Neural cell (in vitro differentiated cells): ENCODE measurements around the gene HIPK2. TPM values are rescaled to one million over a fixed set of nuclear protein-coding genes. Genes with fewer than 3 reads are reported as not detected.

ENCODE experiments used
- H2AFZ ChIP-seq: fragments of 200-600, 300-800 bp; sonication (generic), shearing (Covaris generic); 2 replicates; pipeline ENCODE4 v1.6.0; 2014; ENCODE audit warnings: low read depth, mild to moderate bottlenecking, antibody characterized with exemption, low read length, moderate library complexity
- H3F3A ChIP-seq: fragments of 200-600 bp; shearing (Covaris generic); 2 replicates; pipeline ENCODE4 v1.6.1; 2016; ENCODE audit warnings: mild to moderate bottlenecking, moderate library complexity, mixed read lengths, antibody characterized with exemption, low read length; ENCODE audit not compliant: insufficient read depth, poor library complexity, severe bottlenecking
- H3K27ac ChIP-seq: fragments of 200-600, 300-800 bp; sonication (generic), shearing (Covaris generic); 2 replicates; pipeline ENCODE4 v1.5.1; 2014; ENCODE audit warnings: mild to moderate bottlenecking, low read length, moderate library complexity
- H3K27me3 ChIP-seq: fragments of 300-800, 200-600 bp; sonication (generic), shearing (Covaris generic); 2 replicates; pipeline ENCODE4 v1.6.0; 2014; ENCODE audit warnings: mild to moderate bottlenecking, low read depth, low read length, moderate library complexity; ENCODE audit not compliant: insufficient read depth
- H3K36me3 ChIP-seq: fragments of 300-800, 200-600 bp; sonication (generic), shearing (Covaris generic); 2 replicates; pipeline ENCODE4 v1.5.1; 2014; ENCODE audit warnings: mild to moderate bottlenecking, antibody characterized with exemption, low read length, moderate library complexity; ENCODE audit not compliant: insufficient read depth
- H3K4me2 ChIP-seq: fragments of 300-800, 200-600 bp; sonication (generic), shearing (Covaris generic); 2 replicates; pipeline ENCODE4 v1.6.0; 2014; ENCODE audit warnings: mild to moderate bottlenecking, low read length
- H3K4me3 ChIP-seq: fragments of 300-800, 200-600 bp; sonication (generic), shearing (Covaris generic); 2 replicates; pipeline ENCODE4 v1.5.1; 2014; ENCODE audit warnings: mild to moderate bottlenecking, low read length, moderate library complexity
- H3K79me2 ChIP-seq: fragments of 200-600 bp; shearing (Covaris generic); replicated peaks from 2 replicates; pipeline ENCODE4 v1.6.0; 2014; ENCODE audit warnings: mild to moderate bottlenecking, low read length, moderate library complexity; ENCODE audit not compliant: insufficient read depth
- H3K9ac ChIP-seq: fragments of 300-800, 200-600 bp; sonication (generic), shearing (Covaris generic); 2 replicates; pipeline ENCODE4 v1.6.1; 2016; ENCODE audit warnings: mild to moderate bottlenecking, low read length, mixed read lengths
- H3K9me2 ChIP-seq: fragments of 200-600 bp; shearing (Covaris generic); 2 replicates; pipeline ENCODE4 v1.6.1; 2016; ENCODE audit warnings: mild to moderate bottlenecking, low read length, mixed read lengths; ENCODE audit not compliant: insufficient read depth
- H3K9me3 ChIP-seq: fragments of 200-600, 300-800 bp; sonication (generic), shearing (Covaris generic); 2 replicates; pipeline ENCODE4 v1.6.1; 2016; ENCODE audit warnings: mild to moderate bottlenecking, mixed run types, low read length, moderate library complexity, mixed read lengths
- H4K20me1 ChIP-seq: fragments of 200-600 bp; shearing (Covaris generic); 2 replicates; pipeline ENCODE4 v1.6.1; 2016; ENCODE audit warnings: mild to moderate bottlenecking, mixed run types; ENCODE audit not compliant: insufficient read depth
- EP300 ChIP-seq: fragments of 450-650 bp; conservative IDR thresholded peaks from 2 replicates; pipeline ENCODE4 v1.6.1; 2014; ENCODE audit warnings: antibody characterized with exemption, mild to moderate bottlenecking, moderate library complexity; ENCODE audit not compliant: poor library complexity, severe bottlenecking
- EZH2 ChIP-seq: fragments of 200-600, 300-800 bp; shearing (Covaris generic), sonication (generic); IDR thresholded peaks from 2 replicates; pipeline ENCODE4 v1.6.1; 2014; ENCODE audit warnings: antibody characterized with exemption, low read length, borderline replicate concordance, mild to moderate bottlenecking; ENCODE audit not compliant: insufficient read depth, poor library complexity, severe bottlenecking
- MXI1 ChIP-seq: fragments of 450-650 bp; conservative IDR thresholded peaks from 2 replicates; pipeline ENCODE4 v1.6.1; 2014; ENCODE audit warnings: antibody characterized with exemption, mild to moderate bottlenecking; ENCODE audit not compliant: poor library complexity, severe bottlenecking
- POLR2AphosphoS5 ChIP-seq: IDR thresholded peaks from 2 replicates; pipeline ENCODE4 v1.6.1; 2012
- RAD21 ChIP-seq: fragments of 450-650 bp; conservative IDR thresholded peaks from 2 replicates; pipeline ENCODE4 v1.6.1; 2014; ENCODE audit warnings: antibody characterized with exemption, mild to moderate bottlenecking, moderate library complexity
- SMC3 ChIP-seq: fragments of 450-650 bp; conservative IDR thresholded peaks from 2 replicates; pipeline ENCODE4 v1.6.1; 2014; ENCODE audit warnings: antibody characterized with exemption, mild to moderate bottlenecking, moderate library complexity; ENCODE audit not compliant: poor library complexity
- TAF1 ChIP-seq: IDR thresholded peaks from 2 replicates; pipeline ENCODE4 v1.6.1; 2012; ENCODE audit warnings: low read depth
- polyA plus RNA-seq: library from polyadenylated mRNA; depleted of rRNA; stranded (reverse); fragments of >200 nt; gene quantifications from 2 replicates; pipeline ENCODE4 v1.2.3, GENCODE V29; 2014
- TF ChIP-seq, protein P1 (sequence below): fragments of 450-650 bp; IDR thresholded peaks from 2 replicates; pipeline ENCODE4 v1.5.1; 2014; ENCODE audit warnings: antibody characterized with exemption, mild to moderate bottlenecking, moderate library complexity; ENCODE audit not compliant: poor library complexity, severe bottlenecking
- TF ChIP-seq, protein P2 (sequence below): IDR thresholded peaks from 2 replicates; pipeline ENCODE4 v1.6.1; 2012; ENCODE audit warnings: borderline replicate concordance

Gene HIPK2
- polyA plus RNA-seq, 1 donor from 2014 or later, result 8.5 TPM

DNA sequence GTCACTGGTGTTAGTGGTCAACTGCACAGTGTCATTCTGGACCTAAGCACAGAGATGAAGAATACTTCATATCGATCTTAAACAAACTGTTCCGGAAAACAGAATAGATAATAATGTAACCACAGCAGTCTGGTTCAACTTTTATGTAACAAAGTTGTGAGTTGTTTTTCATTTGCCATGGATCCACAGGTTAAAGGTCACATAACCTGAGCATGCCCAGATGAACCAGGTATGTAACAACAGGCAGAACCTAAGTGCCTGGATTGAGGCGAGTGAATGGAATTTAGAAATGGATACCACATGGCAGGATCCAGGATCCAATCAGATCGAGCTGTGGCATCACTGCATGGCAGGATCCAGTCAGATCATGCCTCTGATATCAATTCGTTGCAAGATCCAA, 167.2 kb downstream of the HIPK2 start:
- H3K9ac ChIP-seq, result no peak overlapping the region
- H3F3A ChIP-seq, result no peaks in the 10 kb centered on the region
- H3K79me2 ChIP-seq, result no peaks in the 10 kb centered on the region
- no peak overlapping the region for H2AFZ ChIP-seq
- no peaks in the 10 kb centered on the region for H3K27me3 ChIP-seq
- no peaks in the 10 kb centered on the region for H3K9me2 ChIP-seq
- no peak overlapping the region for H3K4me3 ChIP-seq
- H3K27ac ChIP-seq, result no peak overlapping the region
- H3K9me3 ChIP-seq, result no peaks in the 10 kb centered on the region
- no peaks in the 10 kb centered on the region for H4K20me1 ChIP-seq
- peaks cover 5% of the 10 kb centered on the region for H3K36me3 ChIP-seq
- TF ChIP-seq, protein P1, sequence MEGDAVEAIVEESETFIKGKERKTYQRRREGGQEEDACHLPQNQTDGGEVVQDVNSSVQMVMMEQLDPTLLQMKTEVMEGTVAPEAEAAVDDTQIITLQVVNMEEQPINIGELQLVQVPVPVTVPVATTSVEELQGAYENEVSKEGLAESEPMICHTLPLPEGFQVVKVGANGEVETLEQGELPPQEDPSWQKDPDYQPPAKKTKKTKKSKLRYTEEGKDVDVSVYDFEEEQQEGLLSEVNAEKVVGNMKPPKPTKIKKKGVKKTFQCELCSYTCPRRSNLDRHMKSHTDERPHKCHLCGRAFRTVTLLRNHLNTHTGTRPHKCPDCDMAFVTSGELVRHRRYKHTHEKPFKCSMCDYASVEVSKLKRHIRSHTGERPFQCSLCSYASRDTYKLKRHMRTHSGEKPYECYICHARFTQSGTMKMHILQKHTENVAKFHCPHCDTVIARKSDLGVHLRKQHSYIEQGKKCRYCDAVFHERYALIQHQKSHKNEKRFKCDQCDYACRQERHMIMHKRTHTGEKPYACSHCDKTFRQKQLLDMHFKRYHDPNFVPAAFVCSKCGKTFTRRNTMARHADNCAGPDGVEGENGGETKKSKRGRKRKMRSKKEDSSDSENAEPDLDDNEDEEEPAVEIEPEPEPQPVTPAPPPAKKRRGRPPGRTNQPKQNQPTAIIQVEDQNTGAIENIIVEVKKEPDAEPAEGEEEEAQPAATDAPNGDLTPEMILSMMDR, result no peak
- no peak for TF ChIP-seq RAD21
- TF ChIP-seq EZH2, result no peak
- TF ChIP-seq POLR2AphosphoS5, result no peak
- TF ChIP-seq EP300, result no peak
- H3K4me2 ChIP-seq, result no peak overlapping the region

DNA sequence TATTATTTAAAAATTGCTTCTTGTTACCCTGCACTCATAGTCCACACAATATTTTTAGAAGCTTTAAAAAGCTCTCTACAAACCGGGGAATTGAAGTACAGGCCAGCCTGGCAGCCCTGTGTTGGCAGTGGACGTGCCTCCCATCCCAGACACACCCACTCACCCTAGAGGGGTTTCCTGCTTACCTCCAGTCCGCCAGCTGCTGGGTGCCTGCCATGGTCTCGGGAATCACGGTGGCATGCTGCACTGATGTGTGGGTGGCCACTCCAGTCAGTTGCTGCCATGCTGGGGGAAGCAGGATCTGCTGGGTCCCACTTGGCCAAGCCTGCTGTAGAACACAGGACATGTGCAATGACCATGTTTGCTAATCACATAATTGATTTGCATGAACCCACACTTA, 173.9 kb downstream of the HIPK2 start:
- Histone ChIP-seq H3K27me3 (no peaks in the 10 kb centered on the region), H2AFZ (no peak overlapping the region), H3K27ac (no peak overlapping the region), H3K9me2 (no peaks in the 10 kb centered on the region), H3K4me3 (no peak overlapping the region), H3K9ac (no peak overlapping the region), H3K9me3 (no peaks in the 10 kb centered on the region), H4K20me1 (no peaks in the 10 kb centered on the region), H3K36me3 (no peaks in the 10 kb centered on the region), H3K79me2 (no peaks in the 10 kb centered on the region), H3K4me2 (no peak overlapping the region), H3F3A (no peaks in the 10 kb centered on the region)
- TF ChIP-seq, protein P2, sequence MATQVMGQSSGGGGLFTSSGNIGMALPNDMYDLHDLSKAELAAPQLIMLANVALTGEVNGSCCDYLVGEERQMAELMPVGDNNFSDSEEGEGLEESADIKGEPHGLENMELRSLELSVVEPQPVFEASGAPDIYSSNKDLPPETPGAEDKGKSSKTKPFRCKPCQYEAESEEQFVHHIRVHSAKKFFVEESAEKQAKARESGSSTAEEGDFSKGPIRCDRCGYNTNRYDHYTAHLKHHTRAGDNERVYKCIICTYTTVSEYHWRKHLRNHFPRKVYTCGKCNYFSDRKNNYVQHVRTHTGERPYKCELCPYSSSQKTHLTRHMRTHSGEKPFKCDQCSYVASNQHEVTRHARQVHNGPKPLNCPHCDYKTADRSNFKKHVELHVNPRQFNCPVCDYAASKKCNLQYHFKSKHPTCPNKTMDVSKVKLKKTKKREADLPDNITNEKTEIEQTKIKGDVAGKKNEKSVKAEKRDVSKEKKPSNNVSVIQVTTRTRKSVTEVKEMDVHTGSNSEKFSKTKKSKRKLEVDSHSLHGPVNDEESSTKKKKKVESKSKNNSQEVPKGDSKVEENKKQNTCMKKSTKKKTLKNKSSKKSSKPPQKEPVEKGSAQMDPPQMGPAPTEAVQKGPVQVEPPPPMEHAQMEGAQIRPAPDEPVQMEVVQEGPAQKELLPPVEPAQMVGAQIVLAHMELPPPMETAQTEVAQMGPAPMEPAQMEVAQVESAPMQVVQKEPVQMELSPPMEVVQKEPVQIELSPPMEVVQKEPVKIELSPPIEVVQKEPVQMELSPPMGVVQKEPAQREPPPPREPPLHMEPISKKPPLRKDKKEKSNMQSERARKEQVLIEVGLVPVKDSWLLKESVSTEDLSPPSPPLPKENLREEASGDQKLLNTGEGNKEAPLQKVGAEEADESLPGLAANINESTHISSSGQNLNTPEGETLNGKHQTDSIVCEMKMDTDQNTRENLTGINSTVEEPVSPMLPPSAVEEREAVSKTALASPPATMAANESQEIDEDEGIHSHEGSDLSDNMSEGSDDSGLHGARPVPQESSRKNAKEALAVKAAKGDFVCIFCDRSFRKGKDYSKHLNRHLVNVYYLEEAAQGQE, result no peak
- TF ChIP-seq TAF1 (no peak), RAD21 (no peak), MXI1 (no peak), SMC3 (no peak), POLR2AphosphoS5 (no peak), EZH2 (no peak), EP300 (no peak)
- TF ChIP-seq, protein P1, result no peak
